Dendritic cell treated with granulocyte-macrophage colony-stimulating factor and Interleukin-4, amounts not matched to agents 40 ng/mL and 50 ng/mL, for 4 days (primary cell): ENCODE results near the gene FCRL2.

ENCODE experiments used
- H3K27ac Mint-ChIP-seq: one replicate; pipeline ENCODE4 v1.8.0; 2022; ENCODE audit warnings: mild to moderate bottlenecking, mixed read lengths
- H3K27me3 Mint-ChIP-seq: one replicate; pipeline ENCODE4 v1.8.0; 2022; ENCODE audit warnings: mild to moderate bottlenecking, mixed read lengths
- H3K36me3 Mint-ChIP-seq: one replicate; pipeline ENCODE4 v1.8.0; 2022; ENCODE audit warnings: low read depth, mixed read lengths
- H3K4me1 Mint-ChIP-seq: one replicate; pipeline ENCODE4 v1.8.0; 2022; ENCODE audit warnings: low read depth, mixed read lengths
- H3K4me3 Mint-ChIP-seq: one replicate; pipeline ENCODE4 v1.8.0; 2022; ENCODE audit warnings: mild to moderate bottlenecking, moderate library complexity, mixed read lengths
- H3K9me3 Mint-ChIP-seq: one replicate; pipeline ENCODE4 v1.8.0; 2022; ENCODE audit warnings: mixed read lengths
- intact Hi-C: fragments of 100-400 bp; cut with micrococcal nuclease; formaldehyde crosslinking; loops from one replicate; pipeline ENCODE4 v1.15.0; 2022

Gene FCRL2, protein sequence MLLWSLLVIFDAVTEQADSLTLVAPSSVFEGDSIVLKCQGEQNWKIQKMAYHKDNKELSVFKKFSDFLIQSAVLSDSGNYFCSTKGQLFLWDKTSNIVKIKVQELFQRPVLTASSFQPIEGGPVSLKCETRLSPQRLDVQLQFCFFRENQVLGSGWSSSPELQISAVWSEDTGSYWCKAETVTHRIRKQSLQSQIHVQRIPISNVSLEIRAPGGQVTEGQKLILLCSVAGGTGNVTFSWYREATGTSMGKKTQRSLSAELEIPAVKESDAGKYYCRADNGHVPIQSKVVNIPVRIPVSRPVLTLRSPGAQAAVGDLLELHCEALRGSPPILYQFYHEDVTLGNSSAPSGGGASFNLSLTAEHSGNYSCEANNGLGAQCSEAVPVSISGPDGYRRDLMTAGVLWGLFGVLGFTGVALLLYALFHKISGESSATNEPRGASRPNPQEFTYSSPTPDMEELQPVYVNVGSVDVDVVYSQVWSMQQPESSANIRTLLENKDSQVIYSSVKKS

GRCh38 chr1:157776971-157777391, at the start of gene FCRL2:
Gene FCRL2, minus strand, starts transcription at chr1:157777132. Its CDS starts 59 bp downstream, at chr1:157777073.
- no peak within 1 kb of the TSS for H3K4me3 Mint-ChIP-seq
- peaks cover 32% of the 10 kb centered on the region for H3K27me3 Mint-ChIP-seq
- H3K27ac Mint-ChIP-seq: no peak within 1 kb of the TSS
- H3K4me1 Mint-ChIP-seq: peaks cover 31% of the 10 kb centered on the region
- intact Hi-C loops: loop anchor here (10.0 kb wide), 1 partner anchor 68 kb away; the partner anchor contains the start of gene CD5L
- H3K36me3 Mint-ChIP-seq: no peaks in the 10 kb centered on the region
- no peaks in the 10 kb centered on the region for H3K9me3 Mint-ChIP-seq

- Mint-ChIP-seq H3K9me3 (no peaks in the 10 kb centered on the region), H3K4me1 (no peaks in the 10 kb centered on the region), H3K36me3 (no peaks in the 10 kb centered on the region), H3K4me3 (no peak overlapping the region), H3K27me3 (peaks cover 14% of the 10 kb centered on the region), H3K27ac (no peak overlapping the region)
- intact Hi-C loops: no loop called here
These were observed 43.4 kb upstream of the FCRL2 start for GRCh38 chr1:157820299-157820698.

DNA sequence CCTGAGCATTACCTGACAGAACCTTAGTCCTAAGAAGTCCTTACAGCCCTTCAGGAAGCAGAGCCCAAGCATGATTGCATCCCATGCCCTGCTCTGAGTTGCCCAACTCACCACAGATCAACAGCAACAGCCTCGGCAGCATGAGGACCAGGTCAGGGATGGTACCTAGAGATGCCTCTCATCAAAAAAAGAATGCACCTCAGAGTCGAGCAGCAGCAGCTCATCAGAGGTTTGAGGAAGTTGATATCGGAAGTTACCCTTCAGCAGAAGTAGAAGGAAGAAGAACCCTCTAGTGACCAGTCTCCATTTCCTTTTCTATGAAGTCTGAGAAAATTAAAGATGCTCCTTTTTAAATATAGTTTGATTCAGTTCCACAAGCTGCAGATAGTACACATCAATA, 43.0 kb upstream of the FCRL2 start, which contains the start of gene FCRL1:
Gene FCRL1, minus strand, starts transcription at position 225 of the 400 bp plus-strand sequence. Its CDS starts 83 bp downstream, at position 142.
- intact Hi-C loops: no loop called here
- no peak within 1 kb of the TSS for H3K27ac Mint-ChIP-seq
- no peaks in the 10 kb centered on the region for H3K9me3 Mint-ChIP-seq
- no peaks in the 10 kb centered on the region for H3K36me3 Mint-ChIP-seq
- H3K4me3 Mint-ChIP-seq: no peak within 1 kb of the TSS
- H3K27me3 Mint-ChIP-seq: peaks cover 15% of the 10 kb centered on the region
- H3K4me1 Mint-ChIP-seq: no peaks in the 10 kb centered on the region

DNA sequence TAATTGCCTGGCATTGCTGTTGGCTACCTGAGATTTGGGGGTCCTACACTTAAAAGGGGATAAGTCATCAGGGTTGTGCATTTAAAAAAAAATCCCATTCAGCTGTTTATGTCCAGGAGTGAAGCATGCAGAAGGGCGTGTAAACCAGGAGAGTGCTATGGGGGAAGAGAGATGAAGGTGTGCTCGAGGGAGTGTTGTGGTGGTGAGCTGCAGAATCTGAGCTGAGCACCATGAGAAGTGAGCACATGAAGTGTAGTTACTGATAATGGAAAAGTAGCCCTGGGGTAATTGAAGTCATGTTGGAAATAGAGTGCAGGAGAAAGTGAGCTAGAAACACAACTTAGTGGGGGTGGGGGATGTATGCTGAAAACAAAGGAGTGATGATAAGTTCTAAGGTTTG, 42.3 kb upstream of the FCRL2 start:
- Mint-ChIP-seq H3K9me3 (peaks cover 5% of the 10 kb centered on the region), H3K4me1 (no peaks in the 10 kb centered on the region), H3K4me3 (no peak overlapping the region), H3K27ac (no peak overlapping the region), H3K36me3 (no peaks in the 10 kb centered on the region), H3K27me3 (peaks cover 15% of the 10 kb centered on the region)
- intact Hi-C loops: no loop called here

GRCh38 chr1:157813269-157813668, 36.3 kb upstream of the FCRL2 start:
- Mint-ChIP-seq H3K27me3 (peaks cover 18% of the 10 kb centered on the region), H3K4me3 (no peak overlapping the region), H3K4me1 (no peaks in the 10 kb centered on the region), H3K9me3 (peaks cover 28% of the 10 kb centered on the region), H3K27ac (no peak overlapping the region), H3K36me3 (no peaks in the 10 kb centered on the region)
- intact Hi-C loops: no loop called here

- Mint-ChIP-seq H3K4me1 (peaks cover 20% of the 10 kb centered on the region), H3K9me3 (no peaks in the 10 kb centered on the region), H3K27me3 (peaks cover 26% of the 10 kb centered on the region), H3K4me3 (no peak overlapping the region), H3K36me3 (no peaks in the 10 kb centered on the region), H3K27ac (no peak overlapping the region)
- intact Hi-C loops: loop anchor here (5.0 kb wide), 1 partner anchor 51 kb away; no protein-coding TSS in a partner anchor
These were observed 29.7 kb upstream of the FCRL2 start for GRCh38 chr1:157806431-157807149.

DNA sequence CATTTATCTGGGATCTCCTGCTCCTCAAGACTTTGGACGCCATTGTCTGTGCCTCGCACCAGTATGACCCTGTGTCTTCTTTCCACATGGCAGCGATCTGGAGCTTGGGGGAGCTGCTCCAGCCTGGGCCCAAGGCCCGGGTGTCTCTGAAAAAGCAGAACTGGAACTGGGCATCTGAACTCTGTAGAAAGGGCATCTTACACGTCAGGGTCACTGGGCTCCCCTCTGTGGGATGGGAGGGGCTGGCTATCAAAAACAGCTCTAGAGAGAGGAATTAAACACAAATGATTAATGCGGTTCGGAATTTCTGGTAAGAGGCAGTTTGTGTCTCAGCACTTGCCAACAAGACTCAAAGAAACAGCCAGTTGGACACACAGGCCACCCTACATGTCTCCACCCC, 26.9 kb upstream of the FCRL2 start:
- Mint-ChIP-seq H3K4me1 (peaks cover 20% of the 10 kb centered on the region), H3K4me3 (no peak overlapping the region), H3K9me3 (no peaks in the 10 kb centered on the region), H3K27ac (no peak overlapping the region), H3K36me3 (no peaks in the 10 kb centered on the region), H3K27me3 (peaks cover 26% of the 10 kb centered on the region)
- intact Hi-C loops: no loop called here

DNA sequence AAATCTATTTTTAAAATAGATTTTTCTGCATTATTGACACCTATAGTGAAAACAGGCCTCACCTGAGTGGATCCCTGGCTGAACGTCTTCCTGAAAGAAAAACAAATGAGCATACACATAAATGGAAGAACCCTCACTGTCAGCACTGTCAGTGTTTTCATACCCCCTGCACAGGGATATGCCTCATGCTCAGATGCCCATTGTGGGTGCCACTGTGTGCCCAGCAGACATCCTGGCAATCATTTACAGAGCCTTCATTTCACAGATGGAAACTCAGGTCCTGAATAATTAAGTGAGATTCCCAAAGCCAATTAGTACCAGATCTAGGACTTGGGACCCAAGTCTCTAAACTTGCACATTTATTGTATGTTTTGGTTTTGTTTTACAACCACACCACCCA, 23.1 kb upstream of the FCRL2 start:
- H3K36me3 Mint-ChIP-seq: no peaks in the 10 kb centered on the region
- peaks cover 7% of the 10 kb centered on the region for H3K27me3 Mint-ChIP-seq
- H3K4me3 Mint-ChIP-seq: no peak overlapping the region
- no peaks in the 10 kb centered on the region for H3K9me3 Mint-ChIP-seq
- no peak overlapping the region for H3K27ac Mint-ChIP-seq
- intact Hi-C loops: no loop called here
- H3K4me1 Mint-ChIP-seq: peaks cover 12% of the 10 kb centered on the region

DNA sequence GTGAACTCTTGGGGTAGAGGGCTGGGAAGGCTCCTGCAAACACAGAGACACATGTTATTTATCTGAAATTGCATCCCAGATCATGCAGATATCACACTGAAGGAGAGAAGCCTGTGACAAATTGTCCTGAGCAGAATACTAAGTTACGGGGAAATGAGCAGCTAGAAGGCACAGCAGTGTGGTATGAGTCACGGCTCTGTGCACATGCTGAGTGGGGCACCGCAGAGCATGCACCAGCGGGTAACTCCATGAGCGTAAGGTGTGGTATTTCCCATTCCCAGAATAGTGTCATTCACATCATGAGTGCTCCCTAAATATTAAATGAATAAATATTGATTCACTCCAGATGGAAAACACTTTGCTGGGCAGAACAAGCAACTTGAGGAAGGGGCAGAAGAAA, 21.3 kb upstream of the FCRL2 start:
- Mint-ChIP-seq H3K27me3 (peaks cover 7% of the 10 kb centered on the region), H3K4me1 (peaks cover 4% of the 10 kb centered on the region), H3K4me3 (no peak overlapping the region), H3K27ac (no peak overlapping the region), H3K9me3 (peaks cover 11% of the 10 kb centered on the region), H3K36me3 (no peaks in the 10 kb centered on the region)
- intact Hi-C loops: no loop called here

- Mint-ChIP-seq H3K27me3 (peaks cover 2% of the 10 kb centered on the region), H3K36me3 (no peaks in the 10 kb centered on the region), H3K9me3 (peaks cover 7% of the 10 kb centered on the region), H3K27ac (no peak overlapping the region), H3K4me1 (peaks cover 35% of the 10 kb centered on the region), H3K4me3 (no peak overlapping the region)
- intact Hi-C loops: no loop called here
These were observed 8.3 kb upstream of the FCRL2 start for GRCh38 chr1:157785248-157785647.

DNA sequence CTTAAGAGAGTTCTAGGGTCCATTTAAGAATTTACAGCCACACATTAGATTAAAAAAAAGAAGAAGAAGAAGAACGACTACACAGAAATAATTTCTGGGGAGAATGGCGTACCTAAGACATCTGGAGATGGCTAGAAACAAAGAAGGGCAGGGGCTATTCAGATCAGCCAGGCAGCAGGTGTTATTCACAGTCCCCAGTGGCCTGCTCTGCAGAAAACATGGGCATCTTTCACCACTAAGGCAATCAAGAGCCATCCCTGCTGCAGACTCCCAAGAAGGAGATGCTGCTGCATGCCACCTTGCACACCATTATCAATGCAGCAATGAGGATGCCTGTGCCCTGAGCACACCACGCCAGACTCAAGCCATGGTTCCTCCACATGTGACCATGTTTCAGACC, 7.9 kb upstream of the FCRL2 start:
- no peak overlapping the region for H3K27ac Mint-ChIP-seq
- intact Hi-C loops: no loop called here

DNA sequence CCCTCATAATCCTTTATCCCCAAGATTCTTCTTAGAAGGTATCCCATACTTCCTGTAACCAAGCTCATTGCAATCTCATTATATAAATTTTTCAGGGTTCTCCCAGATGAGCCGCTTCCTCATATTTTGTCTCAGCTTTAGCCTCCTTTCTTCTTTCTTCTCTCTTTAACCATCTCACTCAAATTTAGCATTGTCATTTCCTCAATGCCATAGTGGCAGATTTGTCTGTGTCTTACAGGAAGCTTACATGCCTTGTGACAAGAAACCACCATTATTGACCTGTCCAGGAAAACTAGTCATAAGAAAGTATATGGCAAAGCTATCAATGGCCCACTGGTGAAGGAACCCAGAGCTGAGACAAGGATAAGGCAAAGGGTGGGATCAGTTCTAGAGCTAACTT, 6.0 kb upstream of the FCRL2 start:
- H3K4me1 Mint-ChIP-seq: peaks cover 35% of the 10 kb centered on the region
- intact Hi-C loops: no loop called here
- H3K27ac Mint-ChIP-seq: peak overlapping the region; percentile 26
- peaks cover 2% of the 10 kb centered on the region for H3K27me3 Mint-ChIP-seq
- peaks cover 7% of the 10 kb centered on the region for H3K9me3 Mint-ChIP-seq
- no peaks in the 10 kb centered on the region for H3K36me3 Mint-ChIP-seq
- H3K4me3 Mint-ChIP-seq: no peak overlapping the region

More for the DNA sequence above, 7.9 kb upstream of the FCRL2 start:
- Mint-ChIP-seq H3K4me1 (peaks cover 35% of the 10 kb centered on the region), H3K36me3 (no peaks in the 10 kb centered on the region), H3K27me3 (peaks cover 2% of the 10 kb centered on the region), H3K9me3 (peaks cover 7% of the 10 kb centered on the region), H3K4me3 (no peak overlapping the region)

DNA sequence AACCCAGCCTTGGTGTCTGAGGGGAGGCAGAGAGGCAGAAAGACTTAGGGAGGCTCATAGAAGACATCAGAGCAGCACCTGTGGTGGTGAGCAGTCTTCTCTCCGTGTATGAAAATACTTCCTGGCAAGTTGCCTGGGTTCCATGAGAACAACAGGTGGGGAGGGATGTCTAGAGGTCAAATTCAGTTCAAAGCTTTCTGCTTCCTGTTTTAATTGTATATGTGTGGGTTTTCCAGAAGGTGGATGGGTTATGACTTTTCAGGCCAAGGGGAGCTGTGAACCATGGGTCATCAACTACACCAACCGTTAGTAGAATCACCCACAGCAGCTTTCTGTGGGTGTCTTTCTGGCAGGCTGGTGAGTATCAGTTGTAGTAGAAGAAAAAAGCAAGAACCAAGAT, 4.1 kb upstream of the FCRL2 start:
- peaks cover 8% of the 10 kb centered on the region for H3K27me3 Mint-ChIP-seq
- H3K4me3 Mint-ChIP-seq: no peak overlapping the region
- intact Hi-C loops: no loop called here
- H3K27ac Mint-ChIP-seq: no peak overlapping the region
- H3K36me3 Mint-ChIP-seq: no peaks in the 10 kb centered on the region
- no peaks in the 10 kb centered on the region for H3K9me3 Mint-ChIP-seq
- H3K4me1 Mint-ChIP-seq: peaks cover 35% of the 10 kb centered on the region
